Measurements from ENCODE around the gene DMRTC2. TPM values are rescaled to one million over a fixed set of nuclear protein-coding genes. Genes with fewer than 3 reads are reported as not detected.

Gene DMRTC2
- 1 to 10 TPM in 1 of 2 donors, not detected in 1; 9.6 TPM for total RNA-seq

DNA sequence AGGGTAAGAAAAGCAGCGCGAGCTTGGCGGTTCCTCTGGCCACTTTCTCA, at the start of gene DMRTC2:
TSS of gene DMRTC2 (plus strand) at position 42 of the 50 bp plus-strand sequence. CDS start 2,387 bp downstream, outside the sequence.
- H3K4me1 ChIP-seq (replicated peaks) = no peaks in the 10 kb centered on the region
- H3K36me3 ChIP-seq = no peaks in the 10 kb centered on the region
- H3K27me3 ChIP-seq (replicated peaks; ENCODE audit: insufficient read depth) = no peaks in the 10 kb centered on the region
- TF ChIP-seq, protein P1, sequence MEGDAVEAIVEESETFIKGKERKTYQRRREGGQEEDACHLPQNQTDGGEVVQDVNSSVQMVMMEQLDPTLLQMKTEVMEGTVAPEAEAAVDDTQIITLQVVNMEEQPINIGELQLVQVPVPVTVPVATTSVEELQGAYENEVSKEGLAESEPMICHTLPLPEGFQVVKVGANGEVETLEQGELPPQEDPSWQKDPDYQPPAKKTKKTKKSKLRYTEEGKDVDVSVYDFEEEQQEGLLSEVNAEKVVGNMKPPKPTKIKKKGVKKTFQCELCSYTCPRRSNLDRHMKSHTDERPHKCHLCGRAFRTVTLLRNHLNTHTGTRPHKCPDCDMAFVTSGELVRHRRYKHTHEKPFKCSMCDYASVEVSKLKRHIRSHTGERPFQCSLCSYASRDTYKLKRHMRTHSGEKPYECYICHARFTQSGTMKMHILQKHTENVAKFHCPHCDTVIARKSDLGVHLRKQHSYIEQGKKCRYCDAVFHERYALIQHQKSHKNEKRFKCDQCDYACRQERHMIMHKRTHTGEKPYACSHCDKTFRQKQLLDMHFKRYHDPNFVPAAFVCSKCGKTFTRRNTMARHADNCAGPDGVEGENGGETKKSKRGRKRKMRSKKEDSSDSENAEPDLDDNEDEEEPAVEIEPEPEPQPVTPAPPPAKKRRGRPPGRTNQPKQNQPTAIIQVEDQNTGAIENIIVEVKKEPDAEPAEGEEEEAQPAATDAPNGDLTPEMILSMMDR (IDR thresholded peaks at IDR 0.05) = no peak
- TF ChIP-seq POLR2AphosphoS5 (IDR thresholded peaks at IDR 0.05) (no peak), POLR2A (IDR thresholded peaks at IDR 0.05) (no peak)
- no peak for DNase-seq (ENCODE audit: low spot score)
- WGBS = 100% methylated on average over 3 of the region's 3 CpGs
- no peaks in the 10 kb centered on the region for H3K9me3 ChIP-seq
- H3K27ac ChIP-seq = no peak within 1 kb of the TSS
- intact Hi-C loops (cut with DNase I) = no loop called here
- H3K4me3 ChIP-seq = no peak within 1 kb of the TSS

- Histone ChIP-seq H3K36me3 (no peaks in the 10 kb centered on the region), H3K27me3 (replicated peaks; ENCODE audit: insufficient read depth) (no peaks in the 10 kb centered on the region), H3K27ac (no peak within 1 kb of the TSS), H3K9me3 (no peaks in the 10 kb centered on the region), H3K4me1 (replicated peaks) (no peaks in the 10 kb centered on the region), H3K4me3 (no peak within 1 kb of the TSS)
- TF ChIP-seq, protein P1 (IDR thresholded peaks at IDR 0.05) = no peak
- TF ChIP-seq POLR2AphosphoS5 (IDR thresholded peaks at IDR 0.05) (no peak), POLR2A (IDR thresholded peaks at IDR 0.05) (no peak)
- intact Hi-C loops (cut with DNase I) = no loop called here
- no peak for DNase-seq (ENCODE audit: low spot score)
Observed at GRCh38 chr19:41796362-41796761, 48.5 kb upstream of the DMRTC2 start, which contains the start of gene CEACAM3. Gene CEACAM3 (plus strand): TSS chr19:41796587. CDS start chr19:41796678, 91 bp downstream.

DNA sequence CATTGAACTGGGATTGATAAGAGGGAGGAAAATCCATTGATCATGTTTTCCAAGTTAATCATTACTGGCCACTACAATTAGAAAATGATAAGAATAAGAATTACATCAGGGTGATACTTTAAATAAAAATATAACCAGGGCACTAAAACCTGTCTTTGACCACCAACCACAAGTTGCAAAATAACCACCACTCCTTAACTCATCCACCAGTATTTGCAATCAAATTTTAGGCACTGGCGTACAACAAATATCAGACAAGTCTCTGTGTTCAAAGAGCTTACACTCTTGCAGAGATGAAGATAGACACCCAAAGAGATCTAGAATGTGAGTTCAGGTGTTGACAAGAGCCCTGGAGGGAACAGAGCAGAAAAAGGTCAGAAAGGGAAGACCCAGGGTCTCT, 47.9 kb upstream of the DMRTC2 start:
- Histone ChIP-seq H3K9me3 (no peaks in the 10 kb centered on the region), H3K36me3 (no peaks in the 10 kb centered on the region), H3K27me3 (replicated peaks; ENCODE audit: insufficient read depth) (no peaks in the 10 kb centered on the region), H3K27ac (no peak overlapping the region), H3K4me3 (no peak overlapping the region), H3K4me1 (replicated peaks) (no peaks in the 10 kb centered on the region)
- 88% methylated on average over 1 of the region's 1 CpG for whole genome bisulfite sequencing
- no peak for DNase-seq (ENCODE audit: low spot score)
- TF ChIP-seq POLR2A (IDR thresholded peaks at IDR 0.05) = no peak
- TF ChIP-seq, protein P1 (IDR thresholded peaks at IDR 0.05) = no peak
- no peak for TF ChIP-seq POLR2AphosphoS5 (IDR thresholded peaks at IDR 0.05)
- intact Hi-C loops (cut with DNase I) = no loop called here

DNA sequence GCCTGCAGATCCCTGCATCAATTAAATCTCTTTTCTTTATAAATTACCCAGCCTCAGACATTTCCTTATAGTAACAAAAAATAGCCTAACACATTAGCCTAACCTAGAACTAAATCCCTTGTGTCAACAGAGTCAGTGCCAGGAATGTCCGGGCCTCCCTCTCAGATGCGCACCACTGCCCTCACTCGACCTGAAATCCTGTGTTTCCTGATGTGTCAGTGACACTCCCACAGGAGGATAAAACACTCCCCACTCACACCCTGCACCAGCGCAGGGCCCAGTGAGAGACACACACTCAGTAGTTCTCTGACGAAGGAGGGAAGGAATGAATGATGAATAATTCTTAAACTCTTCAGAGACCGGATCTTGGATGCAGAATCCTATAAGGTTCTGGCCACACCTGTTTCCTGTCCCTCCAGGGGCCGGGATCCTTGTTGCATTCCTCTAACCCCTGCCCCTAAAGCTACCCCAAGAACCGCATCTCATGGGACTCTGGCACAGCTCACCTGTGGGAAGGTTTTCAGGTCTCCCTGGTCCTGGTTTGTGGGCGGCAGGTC, 45.3 kb upstream of the DMRTC2 start:
- Histone ChIP-seq H3K4me1 (replicated peaks) (no peaks in the 10 kb centered on the region), H3K9me3 (no peaks in the 10 kb centered on the region), H3K27ac (no peak overlapping the region), H3K36me3 (no peaks in the 10 kb centered on the region), H3K27me3 (replicated peaks; ENCODE audit: insufficient read depth) (no peaks in the 10 kb centered on the region), H3K4me3 (no peak overlapping the region)
- TF ChIP-seq POLR2A (IDR thresholded peaks at IDR 0.05) (no peak), POLR2AphosphoS5 (IDR thresholded peaks at IDR 0.05) (peak; percentile 15)
- whole genome bisulfite sequencing = 49% methylated on average over 9 of the region's 9 CpGs
- intact Hi-C loops (cut with DNase I) = no loop called here
- peak; percentile 28 for DNase-seq (ENCODE audit: low spot score)

GRCh38 chr19:41801031-41801430, 43.8 kb upstream of the DMRTC2 start:
- Histone ChIP-seq H3K9me3 (no peaks in the 10 kb centered on the region), H3K4me1 (replicated peaks) (no peaks in the 10 kb centered on the region), H3K27ac (no peak overlapping the region), H3K27me3 (replicated peaks; ENCODE audit: insufficient read depth) (no peaks in the 10 kb centered on the region), H3K36me3 (no peaks in the 10 kb centered on the region), H3K4me3 (no peak overlapping the region)
- DNase-seq (ENCODE audit: low spot score) = no peak
- TF ChIP-seq POLR2A (IDR thresholded peaks at IDR 0.05) (no peak), POLR2AphosphoS5 (IDR thresholded peaks at IDR 0.05) (no peak)
- TF ChIP-seq, protein P1 (IDR thresholded peaks at IDR 0.05) = no peak
- 79% methylated on average over 4 of the region's 4 CpGs for WGBS
- intact Hi-C loops (cut with DNase I) = no loop called here
